ENCODE results near the gene CD2BP2. TPM values are rescaled to one million over a fixed set of nuclear protein-coding genes. Genes with fewer than 3 reads are reported as not detected.
A peak's percentile ranks its signal among the peaks of the same experiment; 100 is the strongest.

Gene CD2BP2
- total and polyA plus RNA-seq, 9 of the 15 experiments (the other 6 are each of a cell fraction or from before 2014, with no cell fraction given): 3.9 to 51.1 (median 32.8) TPM

DNA sequence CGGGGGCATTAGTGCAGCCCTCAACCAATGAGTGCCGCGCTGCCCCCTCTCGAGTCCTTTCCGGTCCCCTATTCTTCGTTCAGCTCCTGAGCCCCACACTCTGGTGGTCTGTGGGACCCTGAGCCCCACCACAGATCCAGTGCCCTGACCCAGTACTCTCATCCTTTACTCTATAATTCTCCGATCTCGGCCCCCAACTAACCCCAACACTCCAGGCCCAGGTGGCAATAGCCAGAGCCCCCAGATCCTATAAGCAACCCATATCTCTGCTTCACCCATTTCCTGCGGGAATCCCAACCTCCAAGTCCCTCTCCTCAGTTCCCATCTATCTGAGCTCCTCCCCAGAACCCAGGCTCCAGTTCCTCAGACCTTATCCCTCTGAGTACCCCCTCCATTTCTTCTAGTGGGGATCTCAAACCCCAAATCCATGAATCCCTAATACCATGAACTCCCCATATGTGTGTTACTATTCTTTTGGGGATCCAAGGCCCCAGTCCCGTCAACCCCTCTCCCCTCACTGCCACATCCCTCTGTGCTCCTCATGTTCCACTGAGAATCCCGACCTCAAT, 16.2 kb upstream of the CD2BP2 start (continued):
- TF ChIP-seq, protein P1, sequence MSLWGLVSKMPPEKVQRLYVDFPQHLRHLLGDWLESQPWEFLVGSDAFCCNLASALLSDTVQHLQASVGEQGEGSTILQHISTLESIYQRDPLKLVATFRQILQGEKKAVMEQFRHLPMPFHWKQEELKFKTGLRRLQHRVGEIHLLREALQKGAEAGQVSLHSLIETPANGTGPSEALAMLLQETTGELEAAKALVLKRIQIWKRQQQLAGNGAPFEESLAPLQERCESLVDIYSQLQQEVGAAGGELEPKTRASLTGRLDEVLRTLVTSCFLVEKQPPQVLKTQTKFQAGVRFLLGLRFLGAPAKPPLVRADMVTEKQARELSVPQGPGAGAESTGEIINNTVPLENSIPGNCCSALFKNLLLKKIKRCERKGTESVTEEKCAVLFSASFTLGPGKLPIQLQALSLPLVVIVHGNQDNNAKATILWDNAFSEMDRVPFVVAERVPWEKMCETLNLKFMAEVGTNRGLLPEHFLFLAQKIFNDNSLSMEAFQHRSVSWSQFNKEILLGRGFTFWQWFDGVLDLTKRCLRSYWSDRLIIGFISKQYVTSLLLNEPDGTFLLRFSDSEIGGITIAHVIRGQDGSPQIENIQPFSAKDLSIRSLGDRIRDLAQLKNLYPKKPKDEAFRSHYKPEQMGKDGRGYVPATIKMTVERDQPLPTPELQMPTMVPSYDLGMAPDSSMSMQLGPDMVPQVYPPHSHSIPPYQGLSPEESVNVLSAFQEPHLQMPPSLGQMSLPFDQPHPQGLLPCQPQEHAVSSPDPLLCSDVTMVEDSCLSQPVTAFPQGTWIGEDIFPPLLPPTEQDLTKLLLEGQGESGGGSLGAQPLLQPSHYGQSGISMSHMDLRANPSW (CRISPR knock-in tag; IDR thresholded peaks at IDR 0.05): 0 out of 2 replicates have a peak, but pooled peaks have one; percentile 26
- TF ChIP-seq RBBP5 (IDR thresholded peaks at IDR 0.05; ENCODE audit: borderline replicate concordance, insufficient read depth, low read length, poor library complexity, severe bottlenecking) (peak; percentile 9), SREBF1 (IDR thresholded peaks at IDR 0.05; ENCODE audit: borderline replicate concordance, low read depth, low read length) (no peak), PURB (CRISPR knock-in tag; IDR thresholded peaks at IDR 0.05; ENCODE audit: low read depth) (no peak), ZNF197 (CRISPR knock-in tag; IDR thresholded peaks at IDR 0.05; ENCODE audit: low read depth) (no peak), E2F4 (CRISPR knock-in tag; IDR thresholded peaks at IDR 0.05; ENCODE audit: low read depth) (no peak), SMARCC2 (IDR thresholded peaks at IDR 0.05; ENCODE audit: low read depth) (no peak), CSDE1 (IDR thresholded peaks at IDR 0.05) (no peak), TAF1 (IDR thresholded peaks at IDR 0.05; ENCODE audit: control insufficient read depth, extremely low read depth, insufficient read depth, low read length, severe bottlenecking) (no peak), SRSF3 (IDR thresholded peaks at IDR 0.05; ENCODE audit: insufficient read depth, low read length) (no peak), ZBTB7A (IDR thresholded peaks at IDR 0.05; ENCODE audit: borderline replicate concordance, control insufficient read depth, low read depth, low read length) (peak; percentile 77; the same call in 1 of the 2 replicates), ZNF766 (CRISPR knock-in tag; conservative IDR thresholded peaks at IDR 0.05) (0 out of 2 replicates have a peak, but pooled peaks have one; percentile 17), ZNF76 (CRISPR knock-in tag; IDR thresholded peaks at IDR 0.05; ENCODE audit: borderline replicate concordance) (no peak)
- TF ChIP-seq, protein P2, sequence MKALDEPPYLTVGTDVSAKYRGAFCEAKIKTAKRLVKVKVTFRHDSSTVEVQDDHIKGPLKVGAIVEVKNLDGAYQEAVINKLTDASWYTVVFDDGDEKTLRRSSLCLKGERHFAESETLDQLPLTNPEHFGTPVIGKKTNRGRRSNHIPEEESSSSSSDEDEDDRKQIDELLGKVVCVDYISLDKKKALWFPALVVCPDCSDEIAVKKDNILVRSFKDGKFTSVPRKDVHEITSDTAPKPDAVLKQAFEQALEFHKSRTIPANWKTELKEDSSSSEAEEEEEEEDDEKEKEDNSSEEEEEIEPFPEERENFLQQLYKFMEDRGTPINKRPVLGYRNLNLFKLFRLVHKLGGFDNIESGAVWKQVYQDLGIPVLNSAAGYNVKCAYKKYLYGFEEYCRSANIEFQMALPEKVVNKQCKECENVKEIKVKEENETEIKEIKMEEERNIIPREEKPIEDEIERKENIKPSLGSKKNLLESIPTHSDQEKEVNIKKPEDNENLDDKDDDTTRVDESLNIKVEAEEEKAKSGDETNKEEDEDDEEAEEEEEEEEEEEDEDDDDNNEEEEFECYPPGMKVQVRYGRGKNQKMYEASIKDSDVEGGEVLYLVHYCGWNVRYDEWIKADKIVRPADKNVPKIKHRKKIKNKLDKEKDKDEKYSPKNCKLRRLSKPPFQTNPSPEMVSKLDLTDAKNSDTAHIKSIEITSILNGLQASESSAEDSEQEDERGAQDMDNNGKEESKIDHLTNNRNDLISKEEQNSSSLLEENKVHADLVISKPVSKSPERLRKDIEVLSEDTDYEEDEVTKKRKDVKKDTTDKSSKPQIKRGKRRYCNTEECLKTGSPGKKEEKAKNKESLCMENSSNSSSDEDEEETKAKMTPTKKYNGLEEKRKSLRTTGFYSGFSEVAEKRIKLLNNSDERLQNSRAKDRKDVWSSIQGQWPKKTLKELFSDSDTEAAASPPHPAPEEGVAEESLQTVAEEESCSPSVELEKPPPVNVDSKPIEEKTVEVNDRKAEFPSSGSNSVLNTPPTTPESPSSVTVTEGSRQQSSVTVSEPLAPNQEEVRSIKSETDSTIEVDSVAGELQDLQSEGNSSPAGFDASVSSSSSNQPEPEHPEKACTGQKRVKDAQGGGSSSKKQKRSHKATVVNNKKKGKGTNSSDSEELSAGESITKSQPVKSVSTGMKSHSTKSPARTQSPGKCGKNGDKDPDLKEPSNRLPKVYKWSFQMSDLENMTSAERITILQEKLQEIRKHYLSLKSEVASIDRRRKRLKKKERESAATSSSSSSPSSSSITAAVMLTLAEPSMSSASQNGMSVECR (CRISPR knock-in tag; IDR thresholded peaks at IDR 0.05): no peak
